SK-N-SH (cell line): Measurements from ENCODE around the gene TRIM72. TPM values are rescaled to one million over a fixed set of nuclear protein-coding genes. Genes with fewer than 3 reads are reported as not detected.

Experiments used
- CTCF ChIA-PET: fragments of 300-600, 350-600 bp; formaldehyde crosslinking; extraction: SDS; loops from one replicate; lab custom pipeline; 2021; lab: Yijun Ruan, JAX
- POLR2A ChIA-PET: fragments of 350-600 bp; sonication (Branson Sonifier 250); formaldehyde crosslinking; extraction: SDS; loops from one replicate; lab custom pipeline; 2020; ENCODE audit warnings: antibody characterized with exemption, inconsistent platforms; lab: Yijun Ruan, JAX
- DNase-seq: peaks from one replicate; pipeline ENCODE4 v3.0.0; 2012
- H2AFZ ChIP-seq: fragments of 200-600 bp; sonication (generic); 2 replicates; pipeline ENCODE4 v1.8.1; 2016; ENCODE audit warnings: antibody characterized with exemption, mild to moderate bottlenecking, low read depth
- H3F3A ChIP-seq: fragments of 200-600 bp; sonication (generic); replicated peaks from 2 replicates; pipeline ENCODE3; 2016; ENCODE audit warnings: antibody characterized with exemption, mild to moderate bottlenecking; ENCODE audit not compliant: insufficient read depth
- H3K27ac ChIP-seq, 2 experiments: fragments of 200-500 bp in 1 of 2; fragments of 200-600 bp in 1 of 2; sonication (Bioruptor generic) in 1 of 2; sonication (generic), shearing (Covaris generic) in 1 of 2; 2 replicates each; pipeline versions ENCODE4 v1.5.1 to v1.6.1; 2014 to 2016; ENCODE audit warnings: low read depth in 2 of 2, inconsistent platforms in 1 of 2, low read length in 1 of 2, mild to moderate bottlenecking in 1 of 2, mixed read lengths in 1 of 2
- H3K27me3 ChIP-seq: fragments of 200-600 bp; sonication (generic), shearing (Covaris generic); 2 replicates; pipeline ENCODE4 v1.6.1; 2016; ENCODE audit warnings: mixed run types; ENCODE audit not compliant: insufficient read depth
- H3K36me3 ChIP-seq, 2 experiments: fragments of 200-500 bp in 1 of 2; fragments of 200-600 bp in 1 of 2; sonication (Bioruptor generic) in 1 of 2; sonication (generic) in 1 of 2; replicated peaks in 1 of 2; 2 replicates each; pipeline versions ENCODE3 to v1.5.1; 2014 to 2016; ENCODE audit warnings: low read length in 1 of 2, mild to moderate bottlenecking in 1 of 2; ENCODE audit not compliant: insufficient read depth in 2 of 2, control insufficient read depth in 1 of 2
- H3K4me1 ChIP-seq, 2 experiments: fragments of 200-500 bp in 1 of 2; fragments of 200-600 bp in 1 of 2; sonication (Bioruptor generic) in 1 of 2; sonication (generic), shearing (Covaris generic) in 1 of 2; 2 replicates each; pipeline versions ENCODE4 v1.5.1 to v1.6.1; 2014 to 2016; ENCODE audit warnings: low read depth in 1 of 2, low read length in 1 of 2, mixed run types in 1 of 2; ENCODE audit not compliant: insufficient read depth in 2 of 2, control insufficient read depth in 1 of 2
- H3K4me2 ChIP-seq: fragments of 200-600 bp; sonication (generic), shearing (Covaris generic); 2 replicates; pipeline ENCODE4 v1.6.1; 2017; ENCODE audit warnings: mixed run types
- H3K4me3 ChIP-seq, 2 experiments: fragments of 200-500 bp in 1 of 2; fragments of 200-600 bp in 1 of 2; sonication (Bioruptor generic) in 1 of 2; sonication (generic), shearing (Covaris generic) in 1 of 2; 2 replicates each; pipeline versions ENCODE4 v1.5.1 to v1.8.1; 2014 to 2016; ENCODE audit warnings: low read depth in 2 of 2, inconsistent platforms in 1 of 2, low read length in 1 of 2, mild to moderate bottlenecking in 1 of 2, mixed read lengths in 1 of 2, moderate library complexity in 1 of 2
- H3K79me2 ChIP-seq: fragments of 200-600 bp; sonication (generic); 2 replicates; pipeline ENCODE4 v1.8.1; 2017; ENCODE audit warnings: mild to moderate bottlenecking; ENCODE audit not compliant: insufficient read depth
- H3K9ac ChIP-seq: fragments of 200-600 bp; sonication (generic); 2 replicates; pipeline ENCODE4 v1.6.1; 2017; ENCODE audit warnings: mixed run types
- H3K9me2 ChIP-seq: fragments of 200-600 bp; sonication (generic); 2 replicates; pipeline ENCODE4 v1.6.1; 2017; ENCODE audit warnings: mixed run types
- H3K9me3 ChIP-seq: fragments of 200-600 bp; sonication (generic); 2 replicates; pipeline ENCODE4 v1.6.1; 2017; ENCODE audit warnings: mixed run types, mild to moderate bottlenecking, moderate library complexity
- H4K20me1 ChIP-seq: fragments of 200-600 bp; sonication (generic); 2 replicates; pipeline ENCODE4 v1.6.1; 2017; ENCODE audit warnings: mild to moderate bottlenecking, mixed run types; ENCODE audit not compliant: insufficient read depth
- CHD2 ChIP-seq: fragments of 150-350 bp; IDR thresholded peaks from 2 replicates; pipeline ENCODE4 v1.6.1; 2018; ENCODE audit warnings: low read length; ENCODE audit not compliant: partially characterized antibody
- EP300 ChIP-seq, 2 experiments: IDR thresholded peaks; 2 replicates each; pipeline versions ENCODE4 v1.4.0 to v1.6.1; 2012; ENCODE audit warnings: borderline replicate concordance in 1 of 2, low read depth in 1 of 2, low read length in 1 of 2
- EZH2phosphoT487 ChIP-seq: fragments of 200-600 bp; sonication (generic); IDR thresholded peaks from 2 replicates; pipeline ENCODE4 v1.6.1; 2017; ENCODE audit warnings: low read depth, mixed run types, mild to moderate bottlenecking, antibody characterized with exemption, moderate library complexity, borderline replicate concordance
- FOSL2 ChIP-seq: IDR thresholded peaks from 2 replicates; pipeline ENCODE4 v1.4.0; 2012; ENCODE audit warnings: low read depth, mild to moderate bottlenecking, moderate library complexity, borderline replicate concordance
- GATA2 ChIP-seq: sonication (generic); formaldehyde crosslinking; IDR thresholded peaks from 2 replicates; pipeline ENCODE4 v1.5.0; 2020; ENCODE audit warnings: mild to moderate bottlenecking, missing genetic modification reagents
- JUND ChIP-seq: IDR thresholded peaks from 2 replicates; pipeline ENCODE4 v1.4.0; 2012
- MEF2A ChIP-seq: IDR thresholded peaks from 2 replicates; pipeline ENCODE4 v1.4.0; 2012; ENCODE audit warnings: low read depth, borderline replicate concordance
- MXI1 ChIP-seq: IDR thresholded peaks from 2 replicates; pipeline ENCODE4 v1.6.1; 2012; ENCODE audit warnings: mild to moderate bottlenecking, low read depth, low read length, improper control_type of control experiment
- RAD21 ChIP-seq: IDR thresholded peaks from 2 replicates; pipeline ENCODE4 v1.6.1; 2012; ENCODE audit warnings: mild to moderate bottlenecking, low read length
- RCOR1 ChIP-seq: fragments of 150-350 bp; IDR thresholded peaks from 2 replicates; pipeline ENCODE4 v1.6.1; 2017; ENCODE audit warnings: antibody characterized with exemption, low read length
- REST ChIP-seq: IDR thresholded peaks from 2 replicates; pipeline ENCODE4 v1.6.1; 2012; ENCODE audit warnings: mild to moderate bottlenecking, low read depth, low read length, moderate library complexity
- RFX5 ChIP-seq: IDR thresholded peaks from 2 replicates; pipeline ENCODE4 v1.6.1; 2012; ENCODE audit warnings: mild to moderate bottlenecking, improper control_type of control experiment, low read length
- RXRA ChIP-seq: IDR thresholded peaks from 2 replicates; pipeline ENCODE4 v1.4.0; 2012; ENCODE audit warnings: low read depth, mild to moderate bottlenecking, borderline replicate concordance
- TEAD4 ChIP-seq: IDR thresholded peaks from 2 replicates; pipeline ENCODE4 v1.4.0; 2012; ENCODE audit warnings: mild to moderate bottlenecking, borderline replicate concordance; ENCODE audit not compliant: insufficient read depth
- USF2 ChIP-seq: fragments of 150-350 bp; IDR thresholded peaks from 2 replicates; pipeline ENCODE4 v1.6.1; 2017; ENCODE audit warnings: antibody characterized with exemption, low read length, low read depth, borderline replicate concordance
- WGBS: methylation state at CpG from one replicate; pipeline ENCODE4 v1.1.6; 2017; ENCODE audit warnings: low lambda C conversion rate; 5-methylcytosine and 5-hydroxymethylcytosine counted together
- polyA plus RNA-seq, 3 experiments: library from polyadenylated mRNA; depleted of rRNA; stranded (reverse); fragments of >200 nt; gene quantifications; 2 replicates each; pipeline ENCODE4 v1.2.3, GENCODE V29; 2012
- TF ChIP-seq, protein P1 (sequence below): fragments of 200-600 bp; sonication (generic); IDR thresholded peaks from 2 replicates; pipeline ENCODE4 v1.6.1; 2017; ENCODE audit warnings: antibody characterized with exemption, mild to moderate bottlenecking, moderate library complexity

Gene TRIM72
- polyA plus RNA-seq, 1 of the 3 experiments (the other 2 are of a cell fraction), result under 0.01 TPM

- no peak for DNase-seq
- no peaks in the 10 kb centered on the region for H3K4me1 ChIP-seq
These were observed 11.3 kb downstream of the TRIM72 start for GRCh38 chr16:31225193-31225592.

More at GRCh38 chr16:31225193-31225592, 11.3 kb downstream of the TRIM72 start:
- ChIA-PET POLR2A (no interaction called here), CTCF (no interaction called here)
- Histone ChIP-seq H2AFZ (no peak overlapping the region), H3K4me3 (no peak overlapping the region), H3K79me2 (no peaks in the 10 kb centered on the region), H3K27ac (no peak overlapping the region), H3F3A (no peaks in the 10 kb centered on the region), H3K9me2 (no peaks in the 10 kb centered on the region), H3K36me3 (no peaks in the 10 kb centered on the region), H3K4me2 (no peak overlapping the region), H3K27me3 (peaks cover 17% of the 10 kb centered on the region)
- 67% methylated on average over 3 of the region's 3 CpGs for WGBS
- no peak for TF ChIP-seq MEF2A
- no peak for TF ChIP-seq USF2
- TF ChIP-seq, protein P1, sequence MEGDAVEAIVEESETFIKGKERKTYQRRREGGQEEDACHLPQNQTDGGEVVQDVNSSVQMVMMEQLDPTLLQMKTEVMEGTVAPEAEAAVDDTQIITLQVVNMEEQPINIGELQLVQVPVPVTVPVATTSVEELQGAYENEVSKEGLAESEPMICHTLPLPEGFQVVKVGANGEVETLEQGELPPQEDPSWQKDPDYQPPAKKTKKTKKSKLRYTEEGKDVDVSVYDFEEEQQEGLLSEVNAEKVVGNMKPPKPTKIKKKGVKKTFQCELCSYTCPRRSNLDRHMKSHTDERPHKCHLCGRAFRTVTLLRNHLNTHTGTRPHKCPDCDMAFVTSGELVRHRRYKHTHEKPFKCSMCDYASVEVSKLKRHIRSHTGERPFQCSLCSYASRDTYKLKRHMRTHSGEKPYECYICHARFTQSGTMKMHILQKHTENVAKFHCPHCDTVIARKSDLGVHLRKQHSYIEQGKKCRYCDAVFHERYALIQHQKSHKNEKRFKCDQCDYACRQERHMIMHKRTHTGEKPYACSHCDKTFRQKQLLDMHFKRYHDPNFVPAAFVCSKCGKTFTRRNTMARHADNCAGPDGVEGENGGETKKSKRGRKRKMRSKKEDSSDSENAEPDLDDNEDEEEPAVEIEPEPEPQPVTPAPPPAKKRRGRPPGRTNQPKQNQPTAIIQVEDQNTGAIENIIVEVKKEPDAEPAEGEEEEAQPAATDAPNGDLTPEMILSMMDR, result no peak
- no peak for TF ChIP-seq CHD2
- no peak for TF ChIP-seq JUND
- no peak for TF ChIP-seq EP300 (IDR thresholded peaks at IDR 0.05; ENCODE audit: borderline replicate concordance in 1 of 2, low read depth in 1 of 2, low read length in 1 of 2)
- TF ChIP-seq RXRA, result no peak
- no peak for TF ChIP-seq RFX5
- no peak for TF ChIP-seq RAD21
- no peak for TF ChIP-seq GATA2 (CRISPR knock-in tag)
- no peak for TF ChIP-seq REST
- no peak for TF ChIP-seq MXI1
- TF ChIP-seq TEAD4, result no peak
- TF ChIP-seq EZH2phosphoT487, result no peak
- no peak for TF ChIP-seq FOSL2
- TF ChIP-seq RCOR1, result no peak
- TF ChIP-seq, all 33 proteins: peak for 0
- no peaks in the 10 kb centered on the region for H3K9me3 ChIP-seq
- no peak overlapping the region for H3K9ac ChIP-seq
- H4K20me1 ChIP-seq, result no peaks in the 10 kb centered on the region
